Stimulated activated naive CD8-positive, alpha-beta T cell treated with anti-CD3 and anti-CD28 coated beads, Interleukin-15, Interleukin-2, amounts not matched to agents 100 U/mL and 50 U/mL, for 24 hours (primary cell): Measurements from ENCODE around the gene RMI1.
"Not testable (repeated sequence)": the region's sequence is repeated elsewhere in the genome, so short reads cannot be mapped to it uniquely, and the experiment has no call there.

ENCODE experiments used
- ATAC-seq: fragments of 150-1000 bp; cut with Tn5 transposase; one replicate; pipeline ENCODE4 v1.10.0; 2021
- DNase-seq: peaks from one replicate; pipeline ENCODE4 v3.0.0; 2021

The RMI1 gene

GRCh38 chr9:84007662-84008061 lies 27.1 kb downstream of the RMI1 start:
- ATAC-seq, result no peak
- no peak for DNase-seq

DNA sequence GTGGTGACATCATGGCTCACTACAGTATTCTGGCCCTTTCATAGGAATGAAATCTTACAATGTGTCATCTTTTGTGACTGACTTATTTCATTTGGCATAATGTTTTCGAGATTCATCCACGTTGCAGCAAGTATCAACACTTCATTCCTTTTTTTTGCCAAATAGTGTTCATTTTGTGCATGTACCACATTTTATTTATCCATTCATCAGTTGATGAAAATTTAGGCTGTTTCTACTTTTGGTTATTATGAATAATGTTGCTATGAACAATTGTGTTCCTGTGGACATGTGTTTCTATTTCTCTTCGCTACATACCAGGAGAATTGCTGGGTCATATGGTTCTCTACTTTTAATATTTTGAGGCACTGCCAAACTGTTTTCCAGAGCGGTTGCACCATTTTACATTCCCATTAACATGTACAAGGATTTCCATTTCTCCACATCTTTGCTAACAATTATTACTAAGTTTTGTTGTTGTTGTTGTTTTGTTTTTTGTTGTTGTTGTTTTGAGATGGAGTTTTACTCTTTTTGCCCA lies 43.5 kb downstream of the RMI1 start:
- no peak for ATAC-seq
- no peak for DNase-seq

DNA sequence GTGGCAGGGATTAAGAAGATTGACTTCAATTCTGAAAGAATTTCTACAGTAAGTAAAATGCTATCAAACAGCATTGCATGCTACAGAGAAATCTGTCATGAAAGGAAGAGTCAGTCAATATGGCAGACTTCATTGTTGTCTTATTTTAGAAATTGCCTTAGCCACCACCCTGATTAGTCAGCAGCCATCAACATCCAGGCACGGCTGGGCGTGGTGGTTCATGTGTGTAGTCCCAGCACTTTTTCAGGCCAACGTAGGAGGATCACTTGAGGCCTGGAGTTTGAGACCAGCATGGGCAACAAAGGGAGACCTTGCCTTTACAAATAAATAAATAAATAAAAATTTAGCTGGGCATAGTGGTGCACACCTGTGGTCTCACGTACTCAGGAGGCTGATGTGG lies 46.6 kb downstream of the RMI1 start:
- DNase-seq (no peak), ATAC-seq (no peak)

- DNase-seq (no peak), ATAC-seq (no peak)
Observed at GRCh38 chr9:84031534-84031933, 50.9 kb downstream of the RMI1 start.

DNA sequence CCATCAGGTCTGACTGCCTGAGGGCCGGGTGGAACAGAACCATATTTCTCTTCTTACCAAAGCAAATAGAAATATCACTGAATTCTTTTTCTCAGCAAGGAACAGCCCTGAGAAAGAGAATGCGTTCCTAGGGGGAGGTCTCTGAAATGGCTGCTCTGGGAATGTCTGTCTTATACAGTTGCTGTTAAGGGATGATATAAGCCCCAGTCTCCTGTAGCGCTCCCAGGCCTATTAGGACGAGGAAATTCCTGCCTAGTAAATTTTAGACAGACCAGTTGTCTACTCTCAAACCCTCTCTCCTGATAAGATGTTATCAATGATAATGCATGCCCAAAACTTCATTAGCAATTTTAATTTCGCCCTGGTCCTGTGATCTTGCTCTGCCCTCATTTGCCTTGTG lies 61.3 kb downstream of the RMI1 start:
- not testable (repeated sequence) for DNase-seq, ATAC-seq

- DNase-seq, result no peak
Observed at GRCh38 chr9:84045481-84046097, 65.0 kb downstream of the RMI1 start.

More at GRCh38 chr9:84045481-84046097, 65.0 kb downstream of the RMI1 start:
- no peak for ATAC-seq
